Mesenchymal stem cell (in vitro differentiated cells and primary cell): ENCODE data around the gene CAMTA1.
A peak's percentile ranks its signal among the peaks of the same experiment; 100 is the strongest.

Experiments
- DNase-seq: peaks from one replicate; pipeline ENCODE4 v3.0.0-alpha.2; 2013
- H2AFZ ChIP-seq: one replicate; pipeline ENCODE4 v1.6.1; 2013; ENCODE audit warnings: low read depth, mild to moderate bottlenecking, control low read depth, inconsistent platforms, low read length, moderate library complexity
- H2AK5ac ChIP-seq: 2 replicates; pipeline ENCODE4 v1.6.1; 2013; ENCODE audit warnings: low read length, moderate library complexity, mild to moderate bottlenecking, inconsistent platforms; ENCODE audit not compliant: severe bottlenecking
- H2BK120ac ChIP-seq: one replicate; pipeline ENCODE4 v1.6.1; 2013; ENCODE audit warnings: low read depth, mild to moderate bottlenecking, inconsistent platforms, low read length, moderate library complexity
- H2BK12ac ChIP-seq, 2 experiments: one replicate each; pipeline ENCODE4 v1.6.1; 2013; ENCODE audit warnings: inconsistent platforms in 2 of 2, low read length in 2 of 2, mild to moderate bottlenecking in 2 of 2, moderate library complexity in 2 of 2, control low read depth in 1 of 2
- H2BK15ac ChIP-seq: one replicate; pipeline ENCODE4 v1.6.1; 2013; ENCODE audit warnings: mild to moderate bottlenecking, low read depth, inconsistent platforms; ENCODE audit not compliant: poor library complexity, severe bottlenecking
- H2BK5ac ChIP-seq: 2 replicates; pipeline ENCODE4 v1.6.1; 2013; ENCODE audit warnings: low read depth, mild to moderate bottlenecking, low read length, control low read depth, inconsistent platforms; ENCODE audit not compliant: poor library complexity, severe bottlenecking
- H3K14ac ChIP-seq, 2 experiments: one replicate each; pipeline ENCODE4 v1.6.1; 2013; ENCODE audit warnings: inconsistent platforms in 2 of 2, low read length in 2 of 2, control low read depth in 1 of 2, mild to moderate bottlenecking in 1 of 2, moderate library complexity in 1 of 2
- H3K18ac ChIP-seq, 2 experiments: one replicate each; pipeline ENCODE4 v1.6.1; 2013; ENCODE audit warnings: inconsistent platforms in 2 of 2, low read length in 2 of 2, control low read depth in 1 of 2, low read depth in 1 of 2, mild to moderate bottlenecking in 1 of 2
- H3K23ac ChIP-seq, 2 experiments: one replicate each; pipeline ENCODE4 v1.6.1; 2013; ENCODE audit warnings: inconsistent platforms in 2 of 2, low read length in 2 of 2, mild to moderate bottlenecking in 2 of 2, moderate library complexity in 2 of 2, control low read depth in 1 of 2
- H3K27ac ChIP-seq: 2 replicates; pipeline ENCODE4 v1.5.1; 2013; ENCODE audit warnings: mild to moderate bottlenecking, moderate library complexity, low read length, control low read depth, inconsistent platforms; ENCODE audit not compliant: poor library complexity, severe bottlenecking
- H3K27me3 ChIP-seq, 2 experiments: 2 replicates each; pipeline versions ENCODE4 v1.6.1 to v1.7.0; 2013; ENCODE audit warnings: low read length in 2 of 2, mild to moderate bottlenecking in 2 of 2, moderate library complexity in 2 of 2, control low read depth in 1 of 2, inconsistent platforms in 1 of 2; ENCODE audit not compliant: control insufficient read depth in 1 of 2, insufficient read depth in 1 of 2
- H3K36me3 ChIP-seq, 2 experiments: 2 replicates each; pipeline versions ENCODE4 v1.6.1 to v1.7.0; 2013; ENCODE audit warnings: low read length in 2 of 2, control low read depth in 1 of 2, inconsistent platforms in 1 of 2, low read depth in 1 of 2, mild to moderate bottlenecking in 1 of 2; ENCODE audit not compliant: insufficient read depth in 2 of 2, control insufficient read depth in 1 of 2
- H3K4ac ChIP-seq, 2 experiments: one replicate each; pipeline ENCODE4 v1.6.1; 2013; ENCODE audit warnings: inconsistent platforms in 2 of 2, low read length in 2 of 2, mild to moderate bottlenecking in 2 of 2, moderate library complexity in 2 of 2, control low read depth in 1 of 2, low read depth in 1 of 2
- H3K4me1 ChIP-seq: 2 replicates; pipeline ENCODE4 v1.6.1; 2013; ENCODE audit warnings: low read depth, low read length, control low read depth; ENCODE audit not compliant: control insufficient read depth, insufficient read depth
- H3K4me2 ChIP-seq: 2 replicates; pipeline ENCODE4 v1.6.1; 2013; ENCODE audit warnings: low read length, mild to moderate bottlenecking, inconsistent platforms; ENCODE audit not compliant: poor library complexity, severe bottlenecking
- H3K4me3 ChIP-seq, 2 experiments: 2 replicates each; pipeline versions ENCODE4 v1.5.1 to v1.7.0; 2013; ENCODE audit warnings: low read length in 2 of 2, mild to moderate bottlenecking in 2 of 2, control low read depth in 1 of 2, low read depth in 1 of 2; ENCODE audit not compliant: insufficient read depth in 1 of 2
- H3K79me1 ChIP-seq: replicated peaks from 2 replicates; pipeline ENCODE4 v1.6.1; 2013; ENCODE audit warnings: mild to moderate bottlenecking, control low read depth, low read length, inconsistent platforms; ENCODE audit not compliant: poor library complexity, severe bottlenecking
- H3K9ac ChIP-seq: 2 replicates; pipeline ENCODE4 v1.7.0; 2013; ENCODE audit warnings: mild to moderate bottlenecking, low read length, moderate library complexity
- H3K9me3 ChIP-seq: 2 replicates; pipeline ENCODE4 v1.7.0; 2013; ENCODE audit warnings: mild to moderate bottlenecking, low read length; ENCODE audit not compliant: control insufficient read depth
- H4K8ac ChIP-seq: one replicate; pipeline ENCODE4 v1.6.1; 2013; ENCODE audit warnings: inconsistent platforms, mild to moderate bottlenecking, low read length, moderate library complexity
- H4K91ac ChIP-seq: one replicate; pipeline ENCODE4 v1.6.1; 2013; ENCODE audit warnings: mild to moderate bottlenecking, low read length, inconsistent platforms
- WGBS: methylation state at CpG from one replicate; pipeline ENCODE4 v1.1.7; 2013; ENCODE audit warnings: mixed read lengths; 5-methylcytosine and 5-hydroxymethylcytosine counted together

CAMTA1 gene

DNA sequence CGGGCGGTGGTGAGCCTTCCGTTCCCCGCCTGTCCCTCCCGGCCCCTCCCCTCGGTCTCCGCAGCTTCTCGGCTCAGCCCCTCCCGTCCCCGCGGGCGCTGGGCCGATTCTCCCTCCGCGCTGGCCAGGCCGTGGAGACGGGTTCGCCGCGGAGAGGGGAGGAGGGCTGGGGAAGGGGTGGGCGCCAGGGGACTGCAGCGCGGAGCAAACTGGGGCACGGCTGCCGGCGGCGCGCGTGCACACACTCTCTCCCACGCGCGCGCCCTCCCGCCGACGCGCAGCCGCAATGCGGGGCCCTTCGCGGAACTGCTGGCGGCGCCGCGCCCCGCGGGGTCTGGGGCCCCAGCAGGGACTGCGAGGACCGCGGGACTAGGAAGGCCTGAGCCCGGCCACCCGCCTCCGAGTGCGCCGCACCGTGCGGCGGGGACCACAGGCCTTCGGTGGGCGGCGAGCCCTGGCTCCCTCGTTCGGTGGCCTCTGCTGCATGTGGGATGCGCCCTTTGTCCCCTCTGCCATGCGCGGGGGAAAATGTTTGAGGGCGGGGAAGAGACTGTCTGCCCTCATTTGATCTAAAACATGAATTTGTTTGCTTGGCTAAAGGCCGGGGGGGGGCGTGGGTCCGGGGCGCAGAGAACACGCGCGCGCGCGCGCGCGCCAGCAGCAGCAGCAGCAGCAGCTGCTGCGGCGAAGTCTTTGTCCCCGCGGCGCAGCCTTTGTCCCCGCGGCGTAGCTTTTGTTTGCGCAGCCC is 895.1 kb downstream of the CAMTA1 start:
- Histone ChIP-seq H3K4me3 (peak overlapping the region; percentile 76 to 84), H3K27me3 (peaks cover 35 to 57% of the 10 kb centered on the region in 2 experiments), H3K23ac (no peak overlapping the region), H2BK120ac (peak overlapping the region; percentile 89), H2BK15ac (peak overlapping the region; percentile 86), H3K4me2 (peak overlapping the region; percentile 88), H4K8ac (peak overlapping the region; percentile 99), H3K9ac (peak overlapping the region; percentile 67), H3K14ac (peak overlapping the region in 1 of 2 experiments; percentile 61), H2AK5ac (no peak overlapping the region), H4K91ac (peak overlapping the region; percentile 90), H3K9me3 (no peaks in the 10 kb centered on the region), H3K18ac (peak overlapping the region; percentile 79 to 81), H3K79me1 (no peaks in the 10 kb centered on the region), H3K27ac (no peak overlapping the region), H2BK12ac (peak overlapping the region in 1 of 2 experiments; percentile 15), H3K36me3 (no peaks in the 10 kb centered on the region), H3K4ac (peak overlapping the region; percentile 85 to 94), H2BK5ac (peak overlapping the region; percentile 53), H2AFZ (peak overlapping the region; percentile 83), H3K4me1 (peaks cover 6% of the 10 kb centered on the region)
- WGBS: 1% methylated on average over 72 of the region's 89 CpGs
- peak; percentile 52 for DNase-seq

DNA sequence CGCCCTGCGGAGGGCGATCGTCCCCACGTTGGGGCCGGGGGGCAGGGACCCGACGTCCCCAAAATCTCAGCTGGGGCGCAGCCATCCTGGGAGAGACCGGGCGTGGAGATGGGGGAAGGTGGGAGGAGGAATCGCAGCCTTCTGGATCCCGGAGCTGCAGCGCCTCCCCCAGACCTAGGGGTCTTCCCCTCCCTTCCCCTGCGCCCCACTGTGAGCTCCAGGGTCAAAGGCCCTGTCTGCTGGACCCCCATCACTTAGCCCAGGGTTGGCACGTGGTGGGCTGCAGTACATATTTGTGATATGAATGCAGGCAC is 895.7 kb downstream of the CAMTA1 start:
- peak overlapping the region in 1 of 2 experiments; percentile 81 for H3K18ac ChIP-seq

DNA sequence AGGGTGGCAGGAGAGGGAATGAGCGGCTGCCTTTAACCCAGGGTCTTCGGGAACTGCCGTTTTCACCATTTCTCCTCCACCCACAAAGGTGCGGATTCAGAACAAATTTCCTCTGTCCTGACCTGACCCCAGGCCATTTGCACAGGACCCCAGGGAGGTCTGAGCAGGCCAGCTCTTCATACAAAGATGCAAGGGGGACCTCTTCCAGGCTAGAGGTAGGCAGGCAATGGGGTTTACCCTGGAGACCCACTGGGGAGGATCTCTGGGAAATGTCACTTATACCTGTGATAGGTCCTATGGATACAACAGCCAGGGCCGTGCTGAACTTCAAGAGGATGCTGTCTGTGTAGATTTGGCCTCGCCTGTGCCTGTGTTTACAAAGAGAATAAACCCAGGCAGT is 896.1 kb downstream of the CAMTA1 start:
- Histone ChIP-seq H3K27me3 (peaks cover 39 to 59% of the 10 kb centered on the region in 2 experiments), H2BK120ac (no peak overlapping the region), H2BK15ac (no peak overlapping the region), H2AK5ac (no peak overlapping the region), H3K4me2 (no peak overlapping the region), H3K14ac (no peak overlapping the region), H3K4me1 (peaks cover 6% of the 10 kb centered on the region), H2BK5ac (no peak overlapping the region), H3K23ac (no peak overlapping the region), H3K9ac (no peak overlapping the region), H3K18ac (no peak overlapping the region), H3K4ac (no peak overlapping the region), H2AFZ (no peak overlapping the region), H2BK12ac (no peak overlapping the region), H3K36me3 (no peaks in the 10 kb centered on the region), H3K27ac (no peak overlapping the region), H4K8ac (no peak overlapping the region), H3K9me3 (no peaks in the 10 kb centered on the region), H4K91ac (no peak overlapping the region), H3K79me1 (no peaks in the 10 kb centered on the region), H3K4me3 (no peak overlapping the region)
- 81% methylated on average over 6 of the region's 6 CpGs for WGBS
- no peak for DNase-seq

More for the DNA sequence above, 895.7 kb downstream of the CAMTA1 start:
- Histone ChIP-seq H2BK12ac (no peak overlapping the region), H2BK5ac (no peak overlapping the region), H3K36me3 (no peaks in the 10 kb centered on the region), H3K23ac (no peak overlapping the region), H3K9me3 (no peaks in the 10 kb centered on the region), H2AK5ac (no peak overlapping the region), H3K4me2 (peak overlapping the region; percentile 88), H2BK15ac (peak overlapping the region; percentile 70), H3K4ac (no peak overlapping the region), H3K27ac (no peak overlapping the region), H3K79me1 (no peaks in the 10 kb centered on the region), H3K27me3 (peaks cover 36 to 56% of the 10 kb centered on the region in 2 experiments), H2BK120ac (peak overlapping the region; percentile 89), H3K4me1 (peaks cover 6% of the 10 kb centered on the region), H4K91ac (peak overlapping the region; percentile 78), H3K4me3 (peak overlapping the region; percentile 76 to 84), H2AFZ (no peak overlapping the region), H4K8ac (peak overlapping the region; percentile 96), H3K9ac (peak overlapping the region; percentile 67), H3K14ac (no peak overlapping the region)
- 14% methylated on average over 16 of the region's 16 CpGs for WGBS
- no peak for DNase-seq

DNA sequence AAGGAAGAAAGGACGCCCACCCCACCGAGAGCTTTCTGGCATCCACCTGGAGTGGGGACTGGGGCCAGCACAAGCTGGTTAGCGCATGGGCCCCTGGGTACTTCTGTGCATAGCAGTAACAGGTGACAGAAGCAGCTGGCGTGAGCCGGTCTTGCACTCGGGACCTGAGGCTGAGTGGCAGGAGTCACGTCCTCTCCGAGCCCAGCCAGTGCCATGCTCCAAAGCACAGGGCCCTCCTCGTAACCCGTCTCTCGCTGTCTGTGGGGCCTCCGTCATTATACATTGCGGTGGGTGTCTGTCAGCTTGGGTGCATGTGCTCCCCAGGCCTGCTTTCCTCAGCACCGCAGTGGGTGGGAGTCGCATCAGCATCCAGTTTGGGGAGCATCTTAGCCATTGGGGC is 898.3 kb downstream of the CAMTA1 start:
- Histone ChIP-seq H2BK120ac (no peak overlapping the region), H3K36me3 (no peaks in the 10 kb centered on the region), H3K18ac (no peak overlapping the region), H3K4ac (no peak overlapping the region), H4K8ac (no peak overlapping the region), H2AFZ (no peak overlapping the region), H3K4me1 (peaks cover 6% of the 10 kb centered on the region), H3K9ac (no peak overlapping the region), H3K79me1 (no peaks in the 10 kb centered on the region), H3K27me3 (peaks cover 45 to 62% of the 10 kb centered on the region in 2 experiments), H3K9me3 (no peaks in the 10 kb centered on the region), H2BK15ac (no peak overlapping the region), H3K4me2 (no peak overlapping the region), H2BK12ac (no peak overlapping the region), H3K14ac (no peak overlapping the region), H3K27ac (no peak overlapping the region), H3K4me3 (no peak overlapping the region), H2BK5ac (no peak overlapping the region), H4K91ac (no peak overlapping the region), H3K23ac (peak overlapping the region in 1 of 2 experiments; percentile 14), H2AK5ac (no peak overlapping the region)
- no peak for DNase-seq
- 88% methylated on average over 15 of the region's 15 CpGs for WGBS
